Transverse colon (tissue), 4 donors: ENCODE results near the gene ADGRE2. TPM values are rescaled to one million over a fixed set of nuclear protein-coding genes. Genes with fewer than 3 reads are reported as not detected.

Experiments
- DNase-seq: peaks from one replicate; pipeline ENCODE4 v3.0.0-alpha.2; 2019
- H3K27ac ChIP-seq, 4 donors: fragments of 200-600 bp; sonication (generic); 2 replicates each; pipeline ENCODE4 v1.5.1; 2016 to 2018; ENCODE audit warnings: inconsistent platforms in 4 of 4
- H3K27me3 ChIP-seq: fragments of 200-600 bp; sonication (generic); 2 replicates; pipeline ENCODE4 v1.5.1; 2017; ENCODE audit warnings: inconsistent platforms
- H3K36me3 ChIP-seq, 4 donors: fragments of 200-600 bp; sonication (generic); 2 replicates each; pipeline ENCODE4 v1.5.1; 2017 to 2019; ENCODE audit warnings: inconsistent platforms in 4 of 4
- H3K4me1 ChIP-seq, 4 donors: fragments of 200-600 bp; sonication (generic); 2 replicates each; pipeline ENCODE4 v1.5.1; 2017 to 2020; ENCODE audit warnings: inconsistent platforms in 4 of 4
- H3K4me3 ChIP-seq, 4 donors: fragments of 200-600 bp; sonication (generic); 1 replicate in 1 of 4; 2 replicates in 3 of 4; pipeline versions ENCODE4 v1.5.1 to v1.6.1; 2017 to 2019; ENCODE audit warnings: inconsistent platforms in 4 of 4
- H3K9me3 ChIP-seq, 2 donors: fragments of 200-600 bp; sonication (generic); 2 replicates each; pipeline ENCODE4 v1.5.1; 2017 to 2019; ENCODE audit warnings: inconsistent platforms in 2 of 2
- CTCF ChIP-seq, 5 experiments: fragments of 200-600 bp in 3 of 5; fragments of 450-650 bp in 2 of 5; sonication (generic) in 3 of 5; IDR thresholded peaks; 1 replicate in 2 of 5; 2 replicates in 3 of 5; pipeline ENCODE4 v1.5.1; 2016 to 2017; ENCODE audit warnings: antibody characterized with exemption in 5 of 5, inconsistent platforms in 3 of 5, mild to moderate bottlenecking in 2 of 5, moderate library complexity in 1 of 5
- EP300 ChIP-seq: sonication (generic); formaldehyde crosslinking; IDR thresholded peaks from one replicate; pipeline ENCODE4 v1.6.1; 2017; ENCODE audit warnings: antibody characterized with exemption, low read depth
- POLR2A ChIP-seq: fragments of 450-650 bp; IDR thresholded peaks from one replicate; pipeline ENCODE4 v1.6.1; 2016; ENCODE audit warnings: antibody characterized with exemption, mild to moderate bottlenecking, moderate library complexity
- POLR2AphosphoS5 ChIP-seq, 3 donors: sonication (generic); formaldehyde crosslinking; IDR thresholded peaks; one replicate each; pipeline ENCODE4 v1.6.1; 2016; ENCODE audit warnings: antibody characterized with exemption in 3 of 3
- WGBS, 2 donors: methylation state at CpG; one replicate each; pipeline ENCODE4 v1.1.5; 2018; ENCODE audit warnings: low coverage in 1 of 2; 5-methylcytosine and 5-hydroxymethylcytosine counted together
- in situ Hi-C, 4 donors: fragments of 200-750 bp; cut with MboI; loops; one replicate each; pipeline versions ENCODE4 v1.15.0 to v1.15.1; 2017; ENCODE audit warnings: low sequenced_read_pairs in 3 of 4, low pct_ligation_motif_present in 1 of 4, low pct_unique_long_range_greater_than_20kb in 1 of 4
- intact Hi-C: fragments of 100-400 bp; cut with DNase I; formaldehyde crosslinking; loops from one replicate; pipeline ENCODE4 v1.15.1; 2023; ENCODE audit warnings: low total_unique reads
- total RNA-seq, 4 donors: library from RNA; depleted of rRNA; stranded (reverse); fragments of >200 nt; gene quantifications; one replicate each; pipeline ENCODE4 v1.1.0, GENCODE V29; 2016

ADGRE2 gene
- total RNA-seq, 4 donors from 2014 or later = 1.00 to 3.3 (median 1.8) TPM

GRCh38 chr19:14763497-14764145 lies 14.7 kb downstream of the ADGRE2 start:
- no peak for DNase-seq

GRCh38 chr19:14762111-14762510 lies 16.2 kb downstream of the ADGRE2 start:
- Histone ChIP-seq H3K27ac (no peak overlapping the region), H3K9me3 (no peaks in the 10 kb centered on the region), H3K27me3 (no peaks in the 10 kb centered on the region), H3K4me3 (no peak overlapping the region), H3K4me1 (no peaks in the 10 kb centered on the region), H3K36me3 (no peaks in the 10 kb centered on the region)
- in situ Hi-C loops (loop anchor here in 1 of 4 donors (10.0 kb wide), 1 partner anchor 367 kb away; no protein-coding TSS in a partner anchor), intact Hi-C loops (no loop called here)
- 80 to 88% methylated on average over 2 of the region's 2 CpGs for WGBS, 2 donors
- DNase-seq = no peak
- TF ChIP-seq POLR2A (no peak), EP300 (no peak), CTCF (IDR thresholded peaks at IDR 0.05) (no peak), POLR2AphosphoS5 (IDR thresholded peaks at IDR 0.05) (no peak)

More at GRCh38 chr19:14763497-14764145, 14.7 kb downstream of the ADGRE2 start:
- Histone ChIP-seq H3K27me3 (no peaks in the 10 kb centered on the region), H3K4me3 (no peak overlapping the region), H3K4me1 (no peaks in the 10 kb centered on the region), H3K9me3 (no peaks in the 10 kb centered on the region), H3K27ac (no peak overlapping the region), H3K36me3 (no peaks in the 10 kb centered on the region)
- TF ChIP-seq CTCF (IDR thresholded peaks at IDR 0.05) (no peak), POLR2A (no peak), EP300 (no peak), POLR2AphosphoS5 (IDR thresholded peaks at IDR 0.05) (no peak)
- WGBS, 2 donors = 50 to 75% methylated on average over 1 to 4 of the region's 4 CpGs
- in situ Hi-C loops = loop anchor here in 1 of 4 donors (10.0 kb wide), 1 partner anchor 369 kb away; no protein-coding TSS in a partner anchor
- intact Hi-C loops = no loop called here

- H3K36me3 ChIP-seq = no peaks in the 10 kb centered on the region
- no peak overlapping the region for H3K4me3 ChIP-seq
- 59 to 62% methylated on average over 4 to 5 of the region's 5 CpGs for WGBS, 2 donors
- no peak for TF ChIP-seq EP300
- TF ChIP-seq POLR2AphosphoS5 (IDR thresholded peaks at IDR 0.05) = no peak
- TF ChIP-seq POLR2A = no peak
- TF ChIP-seq CTCF (IDR thresholded peaks at IDR 0.05) = no peak
- no peaks in the 10 kb centered on the region for H3K9me3 ChIP-seq
- no peaks in the 10 kb centered on the region for H3K4me1 ChIP-seq
- in situ Hi-C loops (loop anchor here in 1 of 4 donors (10.0 kb wide), 1 partner anchor 367 kb away; no protein-coding TSS in a partner anchor), intact Hi-C loops (no loop called here)
- no peak for DNase-seq
- H3K27ac ChIP-seq = no peak overlapping the region
- no peaks in the 10 kb centered on the region for H3K27me3 ChIP-seq
Observed at GRCh38 chr19:14761607-14762006, 16.8 kb downstream of the ADGRE2 start.

GRCh38 chr19:14758816-14759215 lies 19.5 kb downstream of the ADGRE2 start:
- no peak overlapping the region for H3K27ac ChIP-seq
- no peaks in the 10 kb centered on the region for H3K27me3 ChIP-seq
- no peak overlapping the region for H3K4me3 ChIP-seq
- intact Hi-C loops = no loop called here
- DNase-seq = no peak
- WGBS, 2 donors = 33 to 40% methylated on average over 10 to 16 of the region's 16 CpGs
- H3K36me3 ChIP-seq = no peaks in the 10 kb centered on the region
- in situ Hi-C loops = no loop called here
- no peaks in the 10 kb centered on the region for H3K9me3 ChIP-seq
- H3K4me1 ChIP-seq = no peaks in the 10 kb centered on the region
- no peak for TF ChIP-seq POLR2AphosphoS5 (IDR thresholded peaks at IDR 0.05)
- TF ChIP-seq CTCF (IDR thresholded peaks at IDR 0.05) = no peak
- TF ChIP-seq EP300 = no peak
- no peak for TF ChIP-seq POLR2A
